GM18909 (cell line): ENCODE data around the gene CEACAM5.

Experiments
- ATAC-seq: cut with Tn5 transposase; IDR thresholded peaks from one replicate; pipeline ENCODE4 v1.9.1; 2021; ENCODE audit warnings: mild to moderate bottlenecking; ENCODE audit not compliant: unreplicated experiment, poor library complexity

CEACAM5 gene

DNA sequence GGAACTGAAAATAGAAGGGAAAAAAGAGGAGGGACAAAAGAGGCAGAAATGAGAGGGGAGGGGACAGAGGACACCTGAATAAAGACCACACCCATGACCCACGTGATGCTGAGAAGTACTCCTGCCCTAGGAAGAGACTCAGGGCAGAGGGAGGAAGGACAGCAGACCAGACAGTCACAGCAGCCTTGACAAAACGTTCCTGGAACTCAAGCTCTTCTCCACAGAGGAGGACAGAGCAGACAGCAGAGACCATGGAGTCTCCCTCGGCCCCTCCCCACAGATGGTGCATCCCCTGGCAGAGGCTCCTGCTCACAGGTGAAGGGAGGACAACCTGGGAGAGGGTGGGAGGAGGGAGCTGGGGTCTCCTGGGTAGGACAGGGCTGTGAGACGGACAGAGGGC, at the start of gene CEACAM5:
TSS of gene CEACAM5 (plus strand) at position 146 of the 400 bp plus-strand sequence. CDS start at position 252, 106 bp downstream.
- no peak for ATAC-seq

DNA sequence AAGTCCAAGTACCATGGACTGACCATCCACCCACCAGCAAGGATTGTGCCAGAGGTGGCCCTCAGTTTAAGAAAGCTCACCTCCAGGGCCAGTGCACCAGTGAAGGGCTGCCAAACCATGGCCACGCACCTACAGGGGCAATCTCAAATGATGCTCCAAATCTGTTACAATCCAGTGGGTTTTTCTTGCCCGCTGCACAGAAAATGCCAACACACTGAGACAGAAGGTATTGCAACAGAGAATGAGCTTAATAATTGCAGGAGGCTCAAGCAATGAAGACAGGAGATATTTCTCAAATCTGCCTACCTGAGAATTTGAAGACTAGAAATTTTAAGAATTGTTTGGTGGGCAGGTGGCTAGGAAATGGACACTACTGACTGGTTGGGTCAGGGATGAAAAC, 42.4 kb upstream of the CEACAM5 start:
- no peak for ATAC-seq

DNA sequence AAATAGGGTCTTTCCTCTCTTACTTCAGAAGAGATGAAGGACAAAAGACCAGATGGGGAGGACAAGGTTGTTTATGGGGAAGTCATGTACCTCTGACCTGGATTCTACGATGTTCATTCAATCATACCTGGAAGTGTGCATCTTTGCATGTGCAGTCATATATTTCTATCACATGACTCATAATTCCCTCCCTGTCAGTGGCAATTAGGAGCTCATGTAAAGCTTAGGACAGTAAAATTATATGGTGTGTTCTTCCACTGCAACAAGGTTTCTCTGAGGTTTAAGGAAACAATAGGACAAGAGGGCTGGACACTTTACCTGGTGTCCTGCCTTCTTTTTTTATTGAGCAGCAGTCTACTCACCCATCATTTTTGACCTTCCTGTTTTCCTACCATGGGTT, 40.1 kb upstream of the CEACAM5 start:
- ATAC-seq, result no peak

DNA sequence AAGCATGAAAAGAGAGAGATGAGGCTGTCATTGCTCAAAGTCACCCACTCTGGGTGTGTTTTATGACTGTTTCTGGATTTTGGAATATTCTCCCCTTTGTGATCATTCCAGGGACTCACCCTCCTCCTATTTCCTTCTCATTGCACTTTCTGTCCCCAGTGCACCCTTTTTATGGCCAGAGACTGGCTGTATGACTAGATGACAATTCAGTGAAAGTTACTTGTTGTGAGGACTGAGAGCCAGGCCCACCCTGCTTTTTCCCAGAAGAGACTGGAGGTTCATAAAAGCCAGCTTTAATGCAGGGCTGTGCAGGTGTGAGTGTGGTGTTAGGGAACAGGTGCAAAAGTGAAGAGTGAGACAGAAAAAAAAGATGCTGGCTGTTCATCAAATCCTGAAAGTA, 37.7 kb upstream of the CEACAM5 start:
- no peak for ATAC-seq

DNA sequence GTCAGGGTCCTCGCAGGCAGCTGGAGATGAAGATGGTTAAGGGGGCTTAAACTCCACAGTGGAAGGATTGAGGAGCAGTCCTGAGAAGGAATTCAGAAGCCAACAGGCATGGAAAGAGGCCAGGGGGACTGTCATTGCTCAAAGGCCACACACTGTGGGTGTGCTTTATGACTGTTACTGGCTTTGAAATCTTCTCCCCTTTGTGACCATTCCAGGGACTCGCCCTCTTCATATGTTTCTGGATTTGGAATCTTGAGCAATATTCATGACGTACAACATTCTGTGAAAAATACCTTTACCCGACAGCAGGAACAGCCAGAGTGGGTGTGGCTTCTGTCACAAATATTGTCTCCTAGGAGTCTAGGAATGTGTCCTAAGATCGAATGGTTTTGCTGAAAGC, 36.9 kb upstream of the CEACAM5 start:
- ATAC-seq, result no peak

DNA sequence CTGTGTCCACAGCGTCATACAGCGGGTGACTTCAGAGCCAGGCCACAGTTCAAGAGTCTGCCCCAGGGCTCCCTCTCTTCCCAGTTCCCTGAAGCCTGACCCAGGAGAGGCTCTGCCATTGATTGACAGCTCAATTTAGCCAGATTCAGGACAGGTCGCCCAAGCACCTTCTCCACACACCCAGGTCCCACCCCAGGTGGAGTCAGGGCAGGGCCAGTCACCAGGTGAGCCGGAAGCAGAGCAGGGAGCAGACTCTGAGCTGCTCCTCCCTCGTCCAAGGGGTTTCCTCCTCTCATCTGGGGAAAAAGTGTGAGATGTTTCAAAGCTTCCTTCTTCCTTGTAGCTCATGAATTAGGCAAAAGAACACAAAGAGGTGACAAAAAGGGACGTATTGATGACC, 26.0 kb upstream of the CEACAM5 start:
- ATAC-seq, result no peak

DNA sequence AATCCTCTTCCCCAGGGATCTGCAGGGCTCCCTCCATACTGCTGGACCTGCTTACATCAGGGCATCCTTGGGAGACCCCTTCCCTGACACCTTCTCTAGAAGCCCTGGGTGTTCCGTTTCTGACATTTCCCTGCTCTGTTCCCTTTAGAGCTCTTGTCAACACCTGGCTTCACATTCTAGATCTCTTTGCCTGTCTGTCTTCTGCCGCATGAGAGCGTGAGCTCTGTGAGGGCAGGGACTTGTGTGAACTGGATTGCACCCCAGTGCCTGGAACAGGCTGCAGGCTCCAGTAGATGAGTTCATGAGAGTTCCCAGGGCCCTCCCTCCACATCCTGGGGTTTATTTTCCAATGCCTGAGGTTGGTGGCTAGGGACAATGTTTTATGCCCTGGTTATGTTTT, 21.0 kb upstream of the CEACAM5 start:
- ATAC-seq, result no peak

DNA sequence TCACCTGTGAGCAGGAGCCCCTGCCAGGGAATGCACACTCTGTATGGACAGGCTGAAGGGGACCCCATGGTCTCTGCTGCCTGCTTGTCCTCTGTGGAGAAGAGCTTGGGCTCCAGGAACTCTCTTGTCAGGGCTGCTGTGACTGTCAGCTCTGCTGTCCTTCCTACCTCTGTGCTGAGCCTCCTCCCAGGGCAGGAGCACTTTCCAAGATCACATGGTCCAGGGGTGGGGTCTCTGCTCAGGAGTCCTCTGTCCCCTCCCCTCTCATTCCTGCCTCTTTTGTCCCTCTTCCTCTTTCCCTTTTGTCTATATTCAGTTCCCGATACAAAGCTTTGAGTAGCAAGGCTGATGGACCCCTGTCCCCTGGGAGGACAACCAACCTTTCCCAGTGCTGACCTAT, 20.3 kb upstream of the CEACAM5 start, which contains the start of gene CEACAM7:
TSS of gene CEACAM7 (minus strand) at position 173 of the 400 bp plus-strand sequence. CDS start at position 68, 105 bp downstream.
- ATAC-seq, result no peak

DNA sequence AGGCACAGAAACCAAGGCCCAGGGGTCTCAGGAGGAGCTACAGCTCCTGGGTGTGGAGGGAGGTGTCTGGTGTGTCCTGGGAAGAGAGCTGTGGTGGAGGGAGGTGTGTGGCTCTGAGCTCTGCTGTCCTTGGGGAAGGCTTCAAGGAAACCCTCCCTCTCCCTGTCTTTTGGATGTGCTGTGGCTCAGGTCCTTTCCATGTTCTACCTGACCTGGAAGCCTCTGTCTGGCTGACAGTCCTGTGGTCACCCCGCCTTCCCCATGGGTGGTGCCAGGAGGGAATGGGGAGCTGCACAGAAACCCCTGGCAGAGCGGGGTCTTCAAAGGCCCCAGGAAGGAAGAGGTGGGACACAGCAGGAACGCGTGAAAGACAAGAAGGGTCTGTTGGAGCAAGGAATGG, 19.7 kb upstream of the CEACAM5 start:
- no peak for ATAC-seq

DNA sequence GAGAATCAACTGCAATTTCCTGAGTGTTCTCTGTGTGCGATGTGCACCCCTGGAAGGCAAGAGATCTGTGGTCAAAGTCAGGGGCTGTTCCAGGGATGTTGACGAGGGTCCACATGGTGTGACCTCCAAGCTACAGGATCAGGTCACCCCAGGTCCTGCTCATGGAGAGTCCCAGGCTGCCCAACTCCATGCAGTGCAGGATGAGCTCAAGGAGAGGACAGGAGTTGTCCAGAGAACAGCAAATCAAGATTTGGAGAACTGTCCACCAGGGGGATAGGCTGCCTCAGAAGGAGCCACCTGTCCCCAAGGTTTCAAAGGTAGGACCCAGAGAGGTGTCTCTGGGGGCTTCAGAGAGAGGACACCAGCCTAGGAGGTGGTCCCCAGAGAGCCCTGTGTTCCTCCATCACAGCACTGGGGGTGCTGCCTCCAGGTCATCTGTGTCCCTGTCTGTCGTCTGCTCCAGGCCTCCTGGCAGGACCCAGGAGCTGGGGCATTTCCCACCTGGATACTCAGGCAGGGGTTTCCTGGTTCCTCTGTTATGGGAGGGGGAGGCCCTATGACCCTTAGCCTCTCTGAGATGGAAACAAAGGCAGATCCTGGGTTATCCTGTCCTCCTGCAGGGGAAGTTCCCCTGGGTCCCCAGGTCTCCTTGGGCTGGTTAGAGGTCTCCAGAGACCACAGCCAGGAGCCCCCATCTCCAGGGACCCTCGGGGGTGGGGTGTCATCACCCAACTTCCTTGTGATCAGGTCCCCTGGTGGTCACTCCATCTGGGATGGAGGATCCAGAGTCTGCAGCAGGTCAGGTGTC, 18.2 kb upstream of the CEACAM5 start:
- no peak for ATAC-seq

DNA sequence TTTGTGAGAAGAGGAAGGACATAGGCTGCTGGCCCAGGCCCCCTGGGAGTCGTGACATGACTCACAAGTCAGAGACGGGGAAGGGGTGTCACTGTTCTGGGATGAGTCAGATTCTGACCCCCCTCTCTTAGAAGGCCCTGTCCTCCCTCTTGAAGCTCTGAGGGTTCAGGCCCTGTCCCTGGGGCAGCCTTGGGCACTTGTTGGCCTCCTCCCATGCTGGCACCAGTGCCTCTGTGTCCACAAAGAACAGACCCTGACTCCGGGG, 17.7 kb upstream of the CEACAM5 start:
- no peak for ATAC-seq

DNA sequence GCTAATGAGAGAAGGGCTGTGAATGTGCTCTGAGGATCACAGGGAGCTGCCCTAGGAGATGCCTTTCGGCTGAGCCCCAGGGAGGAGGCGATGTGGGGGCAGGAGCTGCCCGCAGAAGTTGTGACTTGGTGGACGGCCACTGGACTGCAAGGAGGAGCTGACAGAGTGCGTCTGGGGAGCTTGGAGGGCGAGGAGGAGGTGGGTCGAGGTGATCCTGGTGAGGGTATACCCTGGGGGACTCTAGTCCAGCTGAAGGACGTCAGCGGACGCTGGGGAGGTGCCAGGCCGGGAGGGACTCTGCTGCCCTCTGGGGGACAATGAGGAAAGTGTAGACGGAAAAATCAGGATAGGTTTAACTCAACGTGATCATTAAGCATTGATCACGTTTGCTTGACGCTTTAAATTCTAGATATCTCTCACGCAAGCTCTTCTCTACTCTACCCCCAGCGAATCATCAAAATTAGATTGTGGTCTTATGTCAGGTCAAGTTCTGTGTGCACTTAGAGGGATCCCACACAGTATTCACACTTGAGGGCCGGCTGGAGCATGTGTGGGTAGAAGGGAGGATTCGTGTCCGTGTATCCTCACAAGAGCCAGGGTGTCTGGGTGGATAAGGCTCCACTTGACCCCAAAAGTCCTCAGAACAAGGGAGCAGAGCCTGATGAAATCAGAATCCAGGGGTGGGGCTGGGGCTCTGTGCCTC, 17.0 kb upstream of the CEACAM5 start:
- no peak for ATAC-seq

DNA sequence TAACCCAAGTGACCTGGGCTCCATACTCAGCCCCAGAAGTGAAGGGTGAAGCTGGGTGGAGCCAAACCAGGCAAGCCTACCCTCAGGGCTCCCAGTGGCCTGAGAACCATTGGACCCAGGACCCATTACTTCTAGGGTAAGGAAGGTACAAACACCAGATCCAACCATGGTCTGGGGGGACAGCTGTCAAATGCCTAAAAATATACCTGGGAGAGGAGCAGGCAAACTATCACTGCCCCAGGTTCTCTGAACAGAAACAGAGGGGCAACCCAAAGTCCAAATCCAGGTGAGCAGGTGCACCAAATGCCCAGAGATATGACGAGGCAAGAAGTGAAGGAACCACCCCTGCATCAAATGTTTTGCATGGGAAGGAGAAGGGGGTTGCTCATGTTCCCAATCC, 14.2 kb upstream of the CEACAM5 start:
- no peak for ATAC-seq

DNA sequence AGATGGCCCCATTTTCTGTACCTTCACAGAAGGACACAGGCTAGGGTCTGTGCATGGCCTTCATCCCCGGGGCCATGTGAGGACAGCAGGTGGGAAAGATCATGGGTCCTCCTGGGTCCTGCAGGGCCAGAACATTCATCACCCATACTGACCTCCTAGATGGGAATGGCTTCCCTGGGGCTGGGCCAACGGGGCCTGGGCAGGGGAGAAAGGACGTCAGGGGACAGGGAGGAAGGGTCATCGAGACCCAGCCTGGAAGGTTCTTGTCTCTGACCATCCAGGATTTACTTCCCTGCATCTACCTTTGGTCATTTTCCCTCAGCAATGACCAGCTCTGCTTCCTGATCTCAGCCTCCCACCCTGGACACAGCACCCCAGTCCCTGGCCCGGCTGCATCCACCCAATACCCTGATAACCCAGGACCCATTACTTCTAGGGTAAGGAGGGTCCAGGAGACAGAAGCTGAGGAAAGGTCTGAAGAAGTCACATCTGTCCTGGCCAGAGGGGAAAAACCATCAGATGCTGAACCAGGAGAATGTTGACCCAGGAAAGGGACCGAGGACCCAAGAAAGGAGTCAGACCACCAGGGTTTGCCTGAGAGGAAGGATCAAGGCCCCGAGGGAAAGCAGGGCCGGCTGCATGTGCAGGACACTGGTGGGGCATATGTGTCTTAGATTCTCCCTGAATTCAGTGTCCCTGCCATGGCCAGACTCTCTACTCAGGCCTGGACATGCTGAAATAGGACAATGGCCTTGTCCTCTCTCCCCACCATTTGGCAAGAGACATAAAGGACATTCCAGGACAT, 13.4 kb upstream of the CEACAM5 start:
- ATAC-seq, result no peak

DNA sequence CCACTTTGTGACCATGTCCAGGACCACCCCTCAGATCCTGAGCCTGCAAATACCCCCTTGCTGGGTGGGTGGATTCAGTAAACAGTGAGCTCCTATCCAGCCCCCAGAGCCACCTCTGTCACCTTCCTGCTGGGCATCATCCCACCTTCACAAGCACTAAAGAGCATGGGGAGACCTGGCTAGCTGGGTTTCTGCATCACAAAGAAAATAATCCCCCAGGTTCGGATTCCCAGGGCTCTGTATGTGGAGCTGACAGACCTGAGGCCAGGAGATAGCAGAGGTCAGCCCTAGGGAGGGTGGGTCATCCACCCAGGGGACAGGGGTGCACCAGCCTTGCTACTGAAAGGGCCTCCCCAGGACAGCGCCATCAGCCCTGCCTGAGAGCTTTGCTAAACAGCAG, 12.7 kb upstream of the CEACAM5 start:
- no peak for ATAC-seq

DNA sequence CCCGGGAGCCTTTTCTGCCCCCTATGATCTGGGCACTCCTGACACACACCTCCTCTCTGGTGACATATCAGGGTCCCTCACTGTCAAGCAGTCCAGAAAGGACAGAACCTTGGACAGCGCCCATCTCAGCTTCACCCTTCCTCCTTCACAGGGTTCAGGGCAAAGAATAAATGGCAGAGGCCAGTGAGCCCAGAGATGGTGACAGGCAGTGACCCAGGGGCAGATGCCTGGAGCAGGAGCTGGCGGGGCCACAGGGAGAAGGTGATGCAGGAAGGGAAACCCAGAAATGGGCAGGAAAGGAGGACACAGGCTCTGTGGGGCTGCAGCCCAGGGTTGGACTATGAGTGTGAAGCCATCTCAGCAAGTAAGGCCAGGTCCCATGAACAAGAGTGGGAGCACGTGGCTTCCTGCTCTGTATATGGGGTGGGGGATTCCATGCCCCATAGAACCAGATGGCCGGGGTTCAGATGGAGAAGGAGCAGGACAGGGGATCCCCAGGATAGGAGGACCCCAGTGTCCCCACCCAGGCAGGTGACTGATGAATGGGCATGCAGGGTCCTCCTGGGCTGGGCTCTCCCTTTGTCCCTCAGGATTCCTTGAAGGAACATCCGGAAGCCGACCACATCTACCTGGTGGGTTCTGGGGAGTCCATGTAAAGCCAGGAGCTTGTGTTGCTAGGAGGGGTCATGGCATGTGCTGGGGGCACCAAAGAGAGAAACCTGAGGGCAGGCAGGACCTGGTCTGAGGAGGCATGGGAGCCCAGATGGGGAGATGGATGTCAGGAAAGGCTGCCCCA, 11.8 kb upstream of the CEACAM5 start:
- no peak for ATAC-seq

DNA sequence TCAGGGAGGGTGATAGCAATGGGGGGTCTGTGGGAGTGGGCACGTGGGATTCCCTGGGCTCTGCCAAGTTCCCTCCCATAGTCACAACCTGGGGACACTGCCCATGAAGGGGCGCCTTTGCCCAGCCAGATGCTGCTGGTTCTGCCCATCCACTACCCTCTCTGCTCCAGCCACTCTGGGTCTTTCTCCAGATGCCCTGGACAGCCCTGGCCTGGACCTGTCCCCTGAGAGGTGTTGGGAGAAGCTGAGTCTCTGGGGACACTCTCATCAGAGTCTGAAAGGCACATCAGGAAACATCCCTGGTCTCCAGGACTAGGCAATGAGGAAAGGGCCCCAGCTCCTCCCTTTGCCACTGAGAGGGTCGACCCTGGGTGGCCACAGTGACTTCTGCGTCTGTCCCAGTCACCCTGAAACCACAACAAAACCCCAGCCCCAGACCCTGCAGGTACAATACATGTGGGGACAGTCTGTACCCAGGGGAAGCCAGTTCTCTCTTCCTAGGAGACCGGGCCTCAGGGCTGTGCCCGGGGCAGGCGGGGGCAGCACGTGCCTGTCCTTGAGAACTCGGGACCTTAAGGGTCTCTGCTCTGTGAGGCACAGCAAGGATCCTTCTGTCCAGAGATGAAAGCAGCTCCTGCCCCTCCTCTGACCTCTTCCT, 11.1 kb upstream of the CEACAM5 start:
- no peak for ATAC-seq

DNA sequence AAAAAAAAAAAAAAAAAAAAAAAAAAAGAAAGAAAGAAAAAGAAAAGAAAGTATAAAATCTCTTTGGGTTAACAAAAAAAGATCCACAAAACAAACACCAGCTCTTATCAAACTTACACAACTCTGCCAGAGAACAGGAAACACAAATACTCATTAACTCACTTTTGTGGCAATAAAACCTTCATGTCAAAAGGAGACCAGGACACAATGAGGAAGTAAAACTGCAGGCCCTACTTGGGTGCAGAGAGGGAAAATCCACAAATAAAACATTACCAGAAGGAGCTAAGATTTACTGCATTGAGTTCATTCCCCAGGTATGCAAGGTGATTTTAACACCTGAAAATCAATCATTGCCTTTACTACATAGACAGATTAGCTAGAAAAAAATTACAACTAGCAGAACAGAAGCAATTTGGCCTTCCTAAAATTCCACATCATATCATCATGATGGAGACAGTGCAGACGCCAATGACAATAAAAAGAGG, 9.6 kb upstream of the CEACAM5 start:
- no peak for ATAC-seq

DNA sequence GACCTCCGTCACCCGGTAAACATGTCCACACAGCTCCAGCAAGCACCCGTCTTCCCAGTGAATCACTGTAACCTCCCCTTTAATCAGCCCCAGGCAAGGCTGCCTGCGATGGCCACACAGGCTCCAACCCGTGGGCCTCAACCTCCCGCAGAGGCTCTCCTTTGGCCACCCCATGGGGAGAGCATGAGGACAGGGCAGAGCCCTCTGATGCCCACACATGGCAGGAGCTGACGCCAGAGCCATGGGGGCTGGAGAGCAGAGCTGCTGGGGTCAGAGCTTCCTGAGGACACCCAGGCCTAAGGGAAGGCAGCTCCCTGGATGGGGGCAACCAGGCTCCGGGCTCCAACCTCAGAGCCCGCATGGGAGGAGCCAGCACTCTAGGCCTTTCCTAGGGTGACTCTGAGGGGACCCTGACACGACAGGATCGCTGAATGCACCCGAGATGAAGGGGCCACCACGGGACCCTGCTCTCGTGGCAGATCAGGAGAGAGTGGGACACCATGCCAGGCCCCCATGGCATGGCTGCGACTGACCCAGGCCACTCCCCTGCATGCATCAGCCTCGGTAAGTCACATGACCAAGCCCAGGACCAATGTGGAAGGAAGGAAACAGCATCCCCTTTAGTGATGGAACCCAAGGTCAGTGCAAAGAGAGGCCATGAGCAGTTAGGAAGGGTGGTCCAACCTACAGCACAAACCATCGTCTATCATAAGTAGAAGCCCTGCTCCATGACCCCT, 9.0 kb upstream of the CEACAM5 start:
- no peak for ATAC-seq
